Progenitor cell of endocrine pancreas (in vitro differentiated cells): ENCODE measurements around the gene SLC15A1. TPM values are rescaled to one million over a fixed set of nuclear protein-coding genes. Genes with fewer than 3 reads are reported as not detected.

Source experiments
- DNase-seq: peaks from one replicate; pipeline ENCODE4 v3.0.0; 2021; ENCODE audit warnings: low spot score; ENCODE audit not compliant: unreplicated experiment
- H3K27ac Mint-ChIP-seq: 2 replicates; pipeline ENCODE4 v1.8.0; 2021; ENCODE audit warnings: mild to moderate bottlenecking, moderate library complexity, mixed read lengths
- H3K27me3 Mint-ChIP-seq: 2 replicates; pipeline ENCODE4 v1.8.0; 2021; ENCODE audit warnings: mixed read lengths
- H3K36me3 Mint-ChIP-seq: 2 replicates; pipeline ENCODE4 v1.8.0; 2022; ENCODE audit warnings: mixed read lengths; ENCODE audit not compliant: insufficient read depth
- H3K4me1 Mint-ChIP-seq: 2 replicates; pipeline ENCODE4 v1.8.0; 2021; ENCODE audit warnings: low read depth, mixed read lengths
- H3K4me3 Mint-ChIP-seq: 2 replicates; pipeline ENCODE4 v1.8.0; 2021; ENCODE audit warnings: low read depth, mild to moderate bottlenecking, moderate library complexity, mixed read lengths
- H3K9me3 Mint-ChIP-seq: 2 replicates; pipeline ENCODE4 v1.8.0; 2021; ENCODE audit warnings: low read depth, mixed read lengths
- total RNA-seq: library from RNA; stranded (reverse); gene quantifications from 2 replicates; pipeline ENCODE4 v1.2.1, GENCODE V29; 2021
- TF ChIP-seq, protein P1 (sequence below): fragments of 200-600 bp; sonication (generic); IDR thresholded peaks from one replicate; pipeline ENCODE4 v1.5.0; 2021; ENCODE audit warnings: antibody characterized with exemption, mild to moderate bottlenecking; ENCODE audit not compliant: unreplicated experiment

SLC15A1 gene
- total RNA-seq, 1 donor from 2014 or later: 0.53 TPM

- Mint-ChIP-seq H3K9me3 (no peaks in the 10 kb centered on the region), H3K4me3 (no peak overlapping the region), H3K4me1 (no peaks in the 10 kb centered on the region), H3K36me3 (peaks cover 7% of the 10 kb centered on the region), H3K27me3 (no peaks in the 10 kb centered on the region), H3K27ac (no peak overlapping the region)
- no peak for DNase-seq
- TF ChIP-seq, protein P1, sequence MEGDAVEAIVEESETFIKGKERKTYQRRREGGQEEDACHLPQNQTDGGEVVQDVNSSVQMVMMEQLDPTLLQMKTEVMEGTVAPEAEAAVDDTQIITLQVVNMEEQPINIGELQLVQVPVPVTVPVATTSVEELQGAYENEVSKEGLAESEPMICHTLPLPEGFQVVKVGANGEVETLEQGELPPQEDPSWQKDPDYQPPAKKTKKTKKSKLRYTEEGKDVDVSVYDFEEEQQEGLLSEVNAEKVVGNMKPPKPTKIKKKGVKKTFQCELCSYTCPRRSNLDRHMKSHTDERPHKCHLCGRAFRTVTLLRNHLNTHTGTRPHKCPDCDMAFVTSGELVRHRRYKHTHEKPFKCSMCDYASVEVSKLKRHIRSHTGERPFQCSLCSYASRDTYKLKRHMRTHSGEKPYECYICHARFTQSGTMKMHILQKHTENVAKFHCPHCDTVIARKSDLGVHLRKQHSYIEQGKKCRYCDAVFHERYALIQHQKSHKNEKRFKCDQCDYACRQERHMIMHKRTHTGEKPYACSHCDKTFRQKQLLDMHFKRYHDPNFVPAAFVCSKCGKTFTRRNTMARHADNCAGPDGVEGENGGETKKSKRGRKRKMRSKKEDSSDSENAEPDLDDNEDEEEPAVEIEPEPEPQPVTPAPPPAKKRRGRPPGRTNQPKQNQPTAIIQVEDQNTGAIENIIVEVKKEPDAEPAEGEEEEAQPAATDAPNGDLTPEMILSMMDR: no peak
Observed at GRCh38 chr13:98796798-98797197, 44.3 kb upstream of the SLC15A1 start.

- no peak overlapping the region for H3K4me3 Mint-ChIP-seq
- no peaks in the 10 kb centered on the region for H3K27me3 Mint-ChIP-seq
- peaks cover 7% of the 10 kb centered on the region for H3K36me3 Mint-ChIP-seq
- H3K4me1 Mint-ChIP-seq: no peaks in the 10 kb centered on the region
- TF ChIP-seq, protein P1: no peak
- no peaks in the 10 kb centered on the region for H3K9me3 Mint-ChIP-seq
- no peak overlapping the region for H3K27ac Mint-ChIP-seq
- no peak for DNase-seq
Observed at GRCh38 chr13:98796191-98796590, 43.7 kb upstream of the SLC15A1 start.

- TF ChIP-seq, protein P1: no peak
Observed at GRCh38 chr13:98795220-98795619, 42.7 kb upstream of the SLC15A1 start.

GRCh38 chr13:98794498-98794897, 42.0 kb upstream of the SLC15A1 start:
- Mint-ChIP-seq H3K4me1 (no peaks in the 10 kb centered on the region), H3K27ac (no peak overlapping the region), H3K36me3 (peaks cover 7% of the 10 kb centered on the region), H3K27me3 (no peaks in the 10 kb centered on the region), H3K9me3 (no peaks in the 10 kb centered on the region), H3K4me3 (no peak overlapping the region)
- TF ChIP-seq, protein P1: no peak
- no peak for DNase-seq

More at GRCh38 chr13:98795220-98795619, 42.7 kb upstream of the SLC15A1 start:
- Mint-ChIP-seq H3K27ac (no peak overlapping the region), H3K36me3 (peaks cover 7% of the 10 kb centered on the region), H3K4me1 (no peaks in the 10 kb centered on the region), H3K9me3 (no peaks in the 10 kb centered on the region), H3K4me3 (no peak overlapping the region), H3K27me3 (no peaks in the 10 kb centered on the region)
- DNase-seq: no peak

DNA sequence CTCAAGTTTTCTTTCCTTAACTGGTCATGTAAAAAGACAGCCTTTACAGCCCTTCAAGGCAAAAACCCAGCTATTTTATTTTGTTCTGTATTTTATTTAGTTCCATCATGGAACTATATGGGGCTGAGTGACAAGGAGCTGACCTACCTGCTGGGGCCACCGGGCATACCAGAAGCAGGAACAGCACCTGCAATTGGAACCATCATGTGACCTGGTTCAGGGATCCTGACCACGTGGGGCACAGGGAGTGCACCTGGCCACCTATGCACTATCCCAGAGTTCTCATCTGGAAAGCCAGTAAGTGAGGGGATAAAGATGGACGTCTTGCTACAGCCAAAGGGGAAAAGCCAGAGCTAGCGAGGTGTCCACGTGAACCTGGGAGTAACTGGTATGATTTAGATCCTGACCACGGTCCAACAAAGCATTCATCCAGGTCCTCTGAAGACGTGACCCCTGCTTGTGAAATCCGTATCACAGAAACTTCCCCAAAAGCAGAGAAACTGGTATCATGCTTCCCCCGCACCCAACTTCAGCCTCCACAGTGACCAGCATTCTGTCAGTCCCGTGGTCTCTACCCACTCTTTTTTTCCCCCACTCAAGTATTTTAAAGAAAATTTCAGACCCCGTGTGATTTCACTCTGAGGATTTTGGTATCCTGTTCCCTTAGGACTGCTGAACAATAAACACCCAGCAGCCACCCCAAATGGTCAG, 40.5 kb upstream of the SLC15A1 start:
- TF ChIP-seq, protein P1: no peak
- no peak for DNase-seq
- H3K36me3 Mint-ChIP-seq: peaks cover 7% of the 10 kb centered on the region
- no peaks in the 10 kb centered on the region for H3K9me3 Mint-ChIP-seq
- H3K27ac Mint-ChIP-seq: no peak overlapping the region
- H3K4me3 Mint-ChIP-seq: no peak overlapping the region
- H3K27me3 Mint-ChIP-seq: peaks cover 2% of the 10 kb centered on the region
- H3K4me1 Mint-ChIP-seq: no peaks in the 10 kb centered on the region
